ENCODE measurements around the gene TCIRG1. TPM values are rescaled to one million over a fixed set of nuclear protein-coding genes. Genes with fewer than 3 reads are reported as not detected.

Gene TCIRG1
- total and polyA plus RNA-seq, 2 experiments from 2014 or later, result 77.4 to 125 TPM

DNA sequence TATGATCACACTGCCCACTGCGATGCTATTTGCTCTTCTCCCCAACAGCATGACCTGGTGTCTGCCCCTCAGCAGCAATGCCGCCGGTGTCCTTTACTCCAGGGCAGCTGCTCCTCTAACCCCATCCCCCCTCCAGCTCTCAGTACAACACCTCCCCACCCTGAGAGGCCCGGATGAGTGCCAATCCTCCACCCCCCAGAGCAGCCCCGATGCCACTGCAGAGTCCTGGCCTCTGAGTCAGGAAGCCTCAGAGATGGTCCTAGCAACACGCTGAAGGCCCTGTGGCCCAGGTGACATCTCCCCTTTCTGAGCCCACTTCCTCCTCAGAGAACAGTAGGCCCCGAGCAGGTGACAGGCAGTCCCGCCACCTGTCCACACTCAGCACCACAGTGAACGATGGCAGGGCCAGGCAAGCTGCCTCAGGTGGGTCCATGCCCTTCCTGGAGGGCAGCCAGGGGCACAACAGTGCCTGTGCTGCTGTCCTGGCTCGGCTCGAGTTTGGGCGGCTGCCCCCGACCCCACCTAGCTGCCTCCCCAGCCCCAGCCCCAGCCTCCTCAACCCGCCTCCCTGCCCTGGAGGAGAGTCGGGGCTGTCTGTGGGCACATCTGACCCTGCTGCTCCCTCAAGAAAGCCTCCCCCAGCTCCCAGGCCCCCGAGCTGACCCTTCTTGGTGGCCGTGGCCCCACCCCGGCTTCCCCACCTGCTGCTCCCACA lies 12.3 kb upstream of the TCIRG1 start:
- no peak overlapping the region for H2AFZ ChIP-seq
- H3K4me2 ChIP-seq, result no peak overlapping the region
- WGBS (ENCODE audit: low lambda C conversion rate, missing lambda C conversion rate), result 97% methylated on average over 10 of the region's 18 CpGs
- peaks cover 12% of the 10 kb centered on the region for H3K4me1 ChIP-seq (ENCODE audit: insufficient read depth)
- no peaks in the 10 kb centered on the region for H4K20me1 ChIP-seq (ENCODE audit: insufficient read depth, poor library complexity, severe bottlenecking)
- H3K27me3 ChIP-seq, result no peaks in the 10 kb centered on the region
- H3K9me3 ChIP-seq (ENCODE audit: low read depth), result no peaks in the 10 kb centered on the region
- peaks cover 12% of the 10 kb centered on the region for H3K79me2 ChIP-seq
- H3K36me3 ChIP-seq (replicated peaks; ENCODE audit: insufficient read depth, low read depth), result no peaks in the 10 kb centered on the region
- H3K27ac ChIP-seq, result no peak overlapping the region
- H3K4me3 ChIP-seq, result no peak overlapping the region
- DNase-seq (ENCODE audit: low spot score), result no peak
- no peaks in the 10 kb centered on the region for H3K9me2 ChIP-seq (replicated peaks; ENCODE audit: insufficient read depth)
- no peak for TF ChIP-seq EZH2phosphoT487 (IDR thresholded peaks at IDR 0.05; ENCODE audit: low read depth, severe bottlenecking, unreplicated experiment)
- no peak for TF ChIP-seq EZH2 (IDR thresholded peaks at IDR 0.05; ENCODE audit: borderline replicate concordance)
- TF ChIP-seq, protein P1, sequence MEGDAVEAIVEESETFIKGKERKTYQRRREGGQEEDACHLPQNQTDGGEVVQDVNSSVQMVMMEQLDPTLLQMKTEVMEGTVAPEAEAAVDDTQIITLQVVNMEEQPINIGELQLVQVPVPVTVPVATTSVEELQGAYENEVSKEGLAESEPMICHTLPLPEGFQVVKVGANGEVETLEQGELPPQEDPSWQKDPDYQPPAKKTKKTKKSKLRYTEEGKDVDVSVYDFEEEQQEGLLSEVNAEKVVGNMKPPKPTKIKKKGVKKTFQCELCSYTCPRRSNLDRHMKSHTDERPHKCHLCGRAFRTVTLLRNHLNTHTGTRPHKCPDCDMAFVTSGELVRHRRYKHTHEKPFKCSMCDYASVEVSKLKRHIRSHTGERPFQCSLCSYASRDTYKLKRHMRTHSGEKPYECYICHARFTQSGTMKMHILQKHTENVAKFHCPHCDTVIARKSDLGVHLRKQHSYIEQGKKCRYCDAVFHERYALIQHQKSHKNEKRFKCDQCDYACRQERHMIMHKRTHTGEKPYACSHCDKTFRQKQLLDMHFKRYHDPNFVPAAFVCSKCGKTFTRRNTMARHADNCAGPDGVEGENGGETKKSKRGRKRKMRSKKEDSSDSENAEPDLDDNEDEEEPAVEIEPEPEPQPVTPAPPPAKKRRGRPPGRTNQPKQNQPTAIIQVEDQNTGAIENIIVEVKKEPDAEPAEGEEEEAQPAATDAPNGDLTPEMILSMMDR (IDR thresholded peaks at IDR 0.05; ENCODE audit: poor library complexity), result no peak

DNA sequence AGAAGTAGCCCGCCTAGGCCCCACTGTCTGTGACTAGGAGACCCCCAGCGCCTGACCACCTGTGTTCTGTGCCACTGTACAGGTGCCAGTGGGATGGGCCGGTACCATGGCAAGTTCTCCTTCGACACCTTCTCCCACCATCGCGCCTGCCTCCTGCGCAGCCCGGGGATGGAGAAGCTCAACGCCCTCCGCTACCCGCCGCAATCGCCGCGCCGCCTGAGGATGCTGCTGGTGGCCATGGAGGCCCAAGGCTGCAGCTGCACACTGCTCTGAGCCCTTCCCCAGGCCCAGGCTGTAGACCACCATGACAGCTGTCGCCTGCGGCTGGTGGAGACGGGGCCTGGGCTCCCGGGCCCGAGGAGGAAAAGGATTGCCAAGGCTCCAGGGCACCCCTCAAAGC lies 11.2 kb upstream of the TCIRG1 start:
- H3K9me3 ChIP-seq (ENCODE audit: low read depth), result no peaks in the 10 kb centered on the region
- 95% methylated on average over 21 of the region's 21 CpGs for WGBS (ENCODE audit: low lambda C conversion rate, missing lambda C conversion rate)
- TF ChIP-seq EZH2 (IDR thresholded peaks at IDR 0.05; ENCODE audit: borderline replicate concordance) (no peak), EZH2phosphoT487 (IDR thresholded peaks at IDR 0.05; ENCODE audit: low read depth, severe bottlenecking, unreplicated experiment) (no peak)
- TF ChIP-seq, protein P1 (IDR thresholded peaks at IDR 0.05; ENCODE audit: poor library complexity), result no peak
- no peak overlapping the region for H3K4me3 ChIP-seq
- H3K4me1 ChIP-seq (ENCODE audit: insufficient read depth), result peaks cover 13% of the 10 kb centered on the region
- DNase-seq (ENCODE audit: low spot score), result no peak
- H3K79me2 ChIP-seq, result peaks cover 19% of the 10 kb centered on the region
- H3K4me2 ChIP-seq, result no peak overlapping the region
- H3K9me2 ChIP-seq (replicated peaks; ENCODE audit: insufficient read depth), result no peaks in the 10 kb centered on the region
- no peak overlapping the region for H3K27ac ChIP-seq
- no peaks in the 10 kb centered on the region for H4K20me1 ChIP-seq (ENCODE audit: insufficient read depth, poor library complexity, severe bottlenecking)
- H3K27me3 ChIP-seq, result no peaks in the 10 kb centered on the region
- H2AFZ ChIP-seq, result no peak overlapping the region
- no peaks in the 10 kb centered on the region for H3K36me3 ChIP-seq (replicated peaks; ENCODE audit: insufficient read depth, low read depth)

DNA sequence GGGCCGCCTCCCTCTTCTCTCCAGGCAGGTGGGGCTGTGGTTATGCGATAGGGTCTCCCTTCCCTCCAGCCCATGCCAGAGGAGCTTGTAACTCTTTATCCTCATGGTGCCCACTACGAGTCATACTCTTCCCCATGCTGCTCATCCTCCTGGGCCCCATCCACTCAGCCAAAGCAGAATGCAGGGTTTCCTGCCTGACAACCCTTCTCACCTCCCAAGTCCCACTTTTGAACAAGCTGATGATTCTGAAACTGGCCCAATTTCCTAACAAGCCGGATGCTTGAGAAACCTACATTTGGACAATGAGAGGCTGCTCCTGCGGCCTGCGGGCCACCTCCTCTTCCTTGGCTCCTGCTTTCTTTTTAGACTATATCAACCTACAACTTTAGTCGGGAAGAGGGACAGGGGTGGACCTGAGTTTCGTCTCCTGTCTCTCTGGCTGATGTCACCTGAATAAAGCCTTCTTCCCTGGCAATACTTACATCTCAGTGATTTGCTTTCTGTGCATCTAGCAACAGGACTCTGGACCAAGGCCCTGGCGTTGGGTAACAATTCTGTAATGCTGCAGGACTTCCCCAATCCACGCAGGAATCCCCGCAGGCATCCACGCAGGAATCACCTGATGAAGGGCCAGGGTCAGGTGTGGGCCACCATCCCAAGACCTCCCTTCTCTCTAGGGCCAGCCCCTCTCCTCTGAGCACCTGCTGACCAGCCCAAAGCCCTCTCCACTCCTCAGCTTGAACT lies 9.9 kb upstream of the TCIRG1 start:
- no peak for DNase-seq (ENCODE audit: low spot score)
- Histone ChIP-seq H3K9me3 (ENCODE audit: low read depth) (no peaks in the 10 kb centered on the region), H3K27me3 (no peaks in the 10 kb centered on the region), H3K4me1 (ENCODE audit: insufficient read depth) (peaks cover 13% of the 10 kb centered on the region), H3K4me2 (peak overlapping the region; percentile 72), H3K4me3 (no peak overlapping the region), H3K9me2 (replicated peaks; ENCODE audit: insufficient read depth) (no peaks in the 10 kb centered on the region), H4K20me1 (ENCODE audit: insufficient read depth, poor library complexity, severe bottlenecking) (no peaks in the 10 kb centered on the region), H3K27ac (no peak overlapping the region), H3K36me3 (replicated peaks; ENCODE audit: insufficient read depth, low read depth) (no peaks in the 10 kb centered on the region), H2AFZ (no peak overlapping the region), H3K79me2 (peaks cover 19% of the 10 kb centered on the region)
- no peak for TF ChIP-seq EZH2phosphoT487 (IDR thresholded peaks at IDR 0.05; ENCODE audit: low read depth, severe bottlenecking, unreplicated experiment)
- TF ChIP-seq EZH2 (IDR thresholded peaks at IDR 0.05; ENCODE audit: borderline replicate concordance), result no peak
- TF ChIP-seq, protein P1 (IDR thresholded peaks at IDR 0.05; ENCODE audit: poor library complexity), result no peak
- 95% methylated on average over 12 of the region's 12 CpGs for WGBS (ENCODE audit: low lambda C conversion rate, missing lambda C conversion rate)

Data from hepatocyte (in vitro differentiated cells).